ENCODE measurements around the gene LIPE.

DNA sequence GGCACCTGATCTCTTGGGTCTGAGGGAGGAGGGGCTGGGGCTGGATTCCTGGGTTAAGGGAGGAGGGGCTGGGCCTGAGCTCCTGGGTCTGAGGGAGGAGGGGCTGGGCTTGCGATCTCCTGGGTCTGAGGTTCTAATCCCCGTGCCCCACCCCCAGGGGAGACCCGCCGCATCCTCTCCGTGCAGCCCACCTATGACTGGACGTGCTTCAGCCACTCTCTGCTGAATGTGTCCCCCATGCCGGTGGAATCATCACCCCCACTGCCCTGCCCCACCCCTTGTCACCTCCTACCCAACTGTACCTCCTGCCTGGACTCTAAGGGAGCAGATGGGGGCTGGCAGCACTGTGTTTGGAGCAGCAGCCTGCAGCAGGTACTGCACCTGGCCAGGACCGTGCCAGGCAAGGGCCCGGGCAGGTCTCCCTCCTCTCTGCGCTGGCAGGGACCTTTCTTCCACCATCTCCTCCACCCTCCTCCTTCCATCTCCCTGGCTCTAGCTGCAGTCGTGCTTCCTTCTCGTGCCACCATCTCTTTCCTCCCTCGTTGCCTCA, 64.2 kb downstream of the LIPE start:
- TF ChIP-seq, protein P1, sequence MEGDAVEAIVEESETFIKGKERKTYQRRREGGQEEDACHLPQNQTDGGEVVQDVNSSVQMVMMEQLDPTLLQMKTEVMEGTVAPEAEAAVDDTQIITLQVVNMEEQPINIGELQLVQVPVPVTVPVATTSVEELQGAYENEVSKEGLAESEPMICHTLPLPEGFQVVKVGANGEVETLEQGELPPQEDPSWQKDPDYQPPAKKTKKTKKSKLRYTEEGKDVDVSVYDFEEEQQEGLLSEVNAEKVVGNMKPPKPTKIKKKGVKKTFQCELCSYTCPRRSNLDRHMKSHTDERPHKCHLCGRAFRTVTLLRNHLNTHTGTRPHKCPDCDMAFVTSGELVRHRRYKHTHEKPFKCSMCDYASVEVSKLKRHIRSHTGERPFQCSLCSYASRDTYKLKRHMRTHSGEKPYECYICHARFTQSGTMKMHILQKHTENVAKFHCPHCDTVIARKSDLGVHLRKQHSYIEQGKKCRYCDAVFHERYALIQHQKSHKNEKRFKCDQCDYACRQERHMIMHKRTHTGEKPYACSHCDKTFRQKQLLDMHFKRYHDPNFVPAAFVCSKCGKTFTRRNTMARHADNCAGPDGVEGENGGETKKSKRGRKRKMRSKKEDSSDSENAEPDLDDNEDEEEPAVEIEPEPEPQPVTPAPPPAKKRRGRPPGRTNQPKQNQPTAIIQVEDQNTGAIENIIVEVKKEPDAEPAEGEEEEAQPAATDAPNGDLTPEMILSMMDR (conservative IDR thresholded peaks at IDR 0.05 in 1 of 2, IDR thresholded peaks at IDR 0.05 in 1 of 2; ENCODE audit: extremely low read depth in 1 of 2, insufficient read depth in 1 of 2, low read depth in 1 of 2, low read length in 2 of 2), result no peak
- TF ChIP-seq EZH2 (IDR thresholded peaks at IDR 0.05; ENCODE audit: borderline replicate concordance, low read length), result no peak

Measured in mammary epithelial cell (primary cell).